Measurements from ENCODE around the gene C19orf53.
A peak's percentile ranks its signal among the peaks of the same experiment; 100 is the strongest.
"Not testable (repeated sequence)": the region's sequence is repeated elsewhere in the genome, so short reads cannot be mapped to it uniquely, and the experiment has no call there.

C19orf53 gene

GRCh38 chr19:13774217-13775191, at the start of gene C19orf53:
Gene C19orf53, plus strand, starts transcription at chr19:13774456. Its CDS starts 22 bp downstream, at chr19:13774478.
- DNase-seq: peak; percentile 90

GRCh38 chr19:13726323-13726722, 47.9 kb upstream of the C19orf53 start:
- DNase-seq: no peak

GRCh38 chr19:13727798-13728197, 46.5 kb upstream of the C19orf53 start:
- DNase-seq: no peak

GRCh38 chr19:13729859-13730258, 44.4 kb upstream of the C19orf53 start:
- DNase-seq: no peak

GRCh38 chr19:13731147-13731964, 42.9 kb upstream of the C19orf53 start:
- DNase-seq: peak; percentile 94

- no peak for DNase-seq
Measured at GRCh38 chr19:13732337-13732736, 41.9 kb upstream of the C19orf53 start.

- no peak for DNase-seq
Measured at GRCh38 chr19:13734751-13735150, 39.5 kb upstream of the C19orf53 start.

DNA sequence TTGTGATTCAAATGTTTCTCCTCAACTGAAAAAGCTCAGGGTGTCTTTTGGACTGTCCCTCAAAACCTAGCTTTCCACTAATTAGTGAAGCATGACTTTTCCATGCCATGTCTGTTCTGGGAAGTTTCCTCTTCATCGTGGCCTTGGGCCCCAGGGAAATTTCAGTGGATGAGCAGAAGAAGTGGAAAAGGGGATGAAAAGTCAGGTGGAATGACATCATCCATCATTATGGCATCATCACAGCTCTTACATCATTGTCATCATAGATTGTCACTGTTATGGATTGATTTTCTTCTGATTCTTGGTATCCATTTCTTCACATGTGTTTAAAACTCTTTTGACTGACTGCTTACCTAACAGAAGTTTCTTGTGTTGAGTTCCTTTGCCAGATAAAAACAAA, 36.2 kb upstream of the C19orf53 start:
- no peak for DNase-seq

- no peak for DNase-seq
Measured at GRCh38 chr19:13741893-13742292, 32.4 kb upstream of the C19orf53 start.

DNA sequence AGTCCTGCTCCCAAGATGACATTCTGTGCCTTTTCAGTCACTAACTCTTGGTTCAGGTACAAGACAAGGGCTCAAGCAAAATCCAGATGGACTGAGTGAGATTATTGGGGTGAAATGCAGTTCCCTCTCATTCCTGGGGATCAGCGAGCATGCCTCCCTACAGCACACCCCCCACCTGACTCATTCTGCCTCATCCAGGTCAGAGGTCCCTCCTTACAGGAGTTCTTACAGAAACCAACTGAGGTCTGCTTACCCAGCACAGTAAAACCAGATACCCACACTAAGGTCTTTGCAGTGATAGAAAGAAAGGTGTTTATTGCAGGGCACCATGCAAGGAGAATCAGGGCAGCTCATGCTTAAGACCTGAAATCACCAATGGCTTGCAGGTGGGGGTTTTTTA, 31.5 kb upstream of the C19orf53 start:
- no peak for DNase-seq

- DNase-seq: no peak
Measured at GRCh38 chr19:13744174-13744573, 30.1 kb upstream of the C19orf53 start.

DNA sequence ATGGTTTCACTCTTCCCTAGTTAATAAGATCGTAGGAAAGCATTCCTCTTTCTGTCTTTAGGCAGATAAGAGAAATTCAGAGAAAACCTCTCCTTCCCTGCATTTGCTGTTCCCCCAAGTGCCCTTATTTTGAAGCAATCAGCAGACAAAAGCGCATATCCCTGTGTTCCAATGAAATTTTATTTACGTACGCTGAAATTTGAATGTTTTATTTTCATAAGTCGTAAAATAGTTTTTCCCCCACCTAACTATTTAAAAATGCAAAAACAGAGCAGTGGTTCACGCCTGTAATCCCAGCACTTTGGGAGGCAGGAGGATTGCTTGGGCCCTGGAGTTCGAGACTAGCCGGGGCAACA, 27.2 kb upstream of the C19orf53 start:
- DNase-seq: no peak

DNA sequence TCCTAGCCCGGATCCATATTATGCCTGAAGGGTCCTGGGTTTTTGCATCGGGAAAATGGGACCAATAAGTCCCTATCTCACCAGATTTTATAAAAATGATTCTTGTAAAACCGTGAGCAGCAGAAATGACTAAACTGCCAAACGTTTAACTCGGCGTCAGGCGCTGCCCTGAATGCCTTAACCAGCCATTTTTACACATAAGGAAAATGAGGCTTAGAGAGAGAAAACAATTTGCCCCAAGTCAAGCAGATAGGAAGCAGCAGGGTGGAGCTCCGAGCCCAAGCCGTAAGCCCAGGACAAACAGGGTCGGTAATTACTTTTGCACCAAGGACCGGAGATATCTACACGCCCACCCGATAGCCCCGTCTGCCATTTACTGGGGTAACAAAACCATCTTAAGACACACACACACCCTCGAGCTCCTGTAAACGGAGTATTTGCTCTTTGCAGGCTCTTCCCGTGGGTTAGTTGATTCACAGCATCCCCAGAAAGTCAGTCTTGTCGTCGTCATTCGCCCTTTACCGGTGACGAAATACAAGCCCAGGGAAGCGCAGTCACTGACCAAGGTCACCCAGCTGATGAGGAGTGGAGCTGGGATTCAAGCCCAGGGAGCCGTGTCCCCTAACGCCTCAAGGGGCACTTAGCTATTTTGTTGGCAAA, 26.0 kb upstream of the C19orf53 start:
- DNase-seq: peak; percentile 14

DNA sequence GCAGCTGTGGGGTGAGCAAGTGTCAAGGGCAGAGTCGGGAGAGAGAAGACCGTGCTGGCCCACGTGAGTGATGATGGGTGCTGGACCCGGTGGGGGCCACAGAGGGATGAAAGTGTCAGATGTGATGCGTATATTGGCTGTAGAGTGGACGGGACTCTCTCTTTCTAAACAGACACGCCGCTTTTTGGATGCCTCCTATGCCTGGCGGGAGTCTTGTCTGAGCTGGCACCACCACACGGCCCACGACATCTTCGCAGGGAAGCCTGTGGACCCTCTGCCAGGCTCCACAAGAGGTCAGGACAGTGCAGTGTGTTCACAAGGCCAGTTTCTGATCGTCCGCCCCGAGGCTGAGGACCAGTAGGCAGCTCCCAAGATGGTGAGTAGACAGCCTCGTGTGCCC, 22.8 kb upstream of the C19orf53 start:
- DNase-seq: no peak

- DNase-seq: not testable (repeated sequence)
Measured at GRCh38 chr19:13753622-13754021, 20.6 kb upstream of the C19orf53 start.

DNA sequence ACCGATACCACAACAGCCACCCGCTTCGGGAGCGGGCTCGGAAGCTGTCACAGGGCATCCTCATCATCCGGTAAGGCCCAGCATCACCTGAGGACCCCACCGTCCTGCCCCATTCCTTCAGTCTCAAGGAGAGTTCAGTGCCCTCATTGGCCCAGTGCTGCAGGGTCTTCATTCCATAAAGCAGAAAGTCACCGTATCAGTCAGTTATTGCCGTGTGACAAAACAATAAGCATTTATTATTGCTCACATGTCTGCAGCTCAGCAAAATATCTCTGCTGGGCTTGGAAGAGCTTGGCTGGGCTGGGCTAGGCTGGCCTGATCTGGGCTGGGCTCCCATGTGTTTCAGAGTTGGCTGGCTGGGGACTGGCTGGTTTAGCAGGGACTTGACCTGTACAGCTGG, 18.0 kb upstream of the C19orf53 start:
- DNase-seq: no peak

DNA sequence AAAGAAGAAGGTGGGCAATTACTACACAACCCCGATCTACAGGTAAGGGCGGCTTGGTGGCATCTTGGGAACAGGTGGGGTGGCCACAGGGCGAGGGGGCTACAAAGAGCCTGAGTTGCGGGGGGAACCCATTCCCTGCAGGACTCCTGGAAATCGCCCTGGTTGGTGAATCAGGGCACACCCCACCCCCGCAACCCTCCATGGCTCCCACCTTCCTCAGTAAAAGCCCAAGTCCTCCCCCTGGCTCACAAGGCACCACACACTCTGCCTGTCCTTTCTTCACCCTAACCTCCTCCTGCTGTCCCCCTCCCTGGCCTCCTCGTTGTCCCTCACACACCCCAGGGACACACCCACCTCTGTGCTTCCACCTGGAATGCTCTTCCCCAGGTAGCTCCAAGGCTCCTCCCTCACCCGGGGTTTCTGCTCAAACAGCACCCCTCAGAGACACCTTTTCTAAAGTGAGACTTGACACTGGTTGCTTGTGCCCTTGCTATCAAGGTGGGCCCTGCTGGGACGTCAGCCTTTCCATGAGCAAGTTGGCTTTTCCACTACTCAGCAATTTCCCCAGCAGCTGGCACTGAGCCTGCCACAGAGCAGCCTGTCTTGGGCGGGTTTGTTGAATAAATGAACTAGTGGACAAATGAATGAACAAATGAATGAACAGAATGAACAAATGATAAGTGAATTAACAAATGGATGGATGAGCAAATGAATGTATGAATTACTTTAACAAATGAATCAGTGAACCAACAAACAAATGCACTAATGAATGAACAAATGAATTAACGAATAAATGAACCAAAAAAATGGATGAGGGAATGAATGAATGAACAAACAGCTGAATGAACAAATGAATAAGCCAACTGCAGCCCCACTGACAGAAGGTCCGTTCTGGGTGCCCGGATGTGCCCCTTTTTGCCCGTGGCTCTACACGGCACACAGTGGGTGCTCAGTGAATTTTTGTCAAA, 16.2 kb upstream of the C19orf53 start:
- DNase-seq: no peak

DNA sequence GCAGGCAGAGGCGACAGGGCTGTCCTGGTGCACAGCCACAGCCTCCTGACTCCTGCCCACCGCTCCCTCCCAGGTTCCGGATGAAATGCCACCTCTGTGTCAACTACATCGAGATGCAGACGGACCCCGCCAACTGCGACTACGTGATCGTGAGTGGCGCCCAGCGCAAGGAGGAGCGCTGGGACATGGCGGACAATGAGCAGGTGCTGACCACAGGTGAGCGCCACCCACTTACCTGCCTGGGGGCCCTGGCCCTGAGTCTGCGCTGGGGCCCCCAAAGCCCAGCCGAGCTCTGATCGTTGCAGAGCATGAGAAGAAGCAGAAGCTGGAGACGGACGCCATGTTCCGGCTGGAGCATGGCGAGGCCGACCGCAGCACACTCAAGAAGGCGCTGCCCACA, 15.5 kb upstream of the C19orf53 start:
- no peak for DNase-seq

- DNase-seq: no peak
Measured at GRCh38 chr19:13761423-13761822, 12.8 kb upstream of the C19orf53 start.

DNA sequence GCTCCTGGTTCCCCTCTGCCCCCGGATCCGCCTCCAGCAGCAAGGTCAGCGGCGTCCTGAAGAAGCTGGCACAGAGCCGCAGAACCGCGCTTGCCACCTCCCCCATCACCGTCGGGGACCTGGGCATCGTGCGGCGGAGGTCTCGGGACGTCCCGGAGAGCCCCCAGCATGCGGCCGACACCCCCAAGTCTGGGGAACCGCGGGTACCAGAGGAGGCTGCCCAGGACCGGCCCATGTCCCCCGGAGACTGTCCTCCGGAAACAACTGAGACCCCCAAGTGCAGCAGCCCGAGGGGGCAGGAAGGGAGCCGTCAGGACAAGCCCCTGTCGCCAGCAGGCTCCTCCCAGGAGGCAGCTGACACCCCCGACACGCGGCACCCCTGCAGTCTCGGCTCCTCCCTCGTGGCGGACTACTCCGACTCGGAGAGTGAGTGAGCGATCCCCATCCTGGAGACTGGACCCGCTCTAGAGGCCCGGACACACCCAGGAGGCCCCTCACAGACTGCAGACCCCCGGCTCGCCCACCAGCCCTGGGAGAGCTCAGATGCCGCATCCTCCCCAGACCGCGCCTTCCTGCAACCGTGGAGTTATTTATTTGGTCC, 11.5 kb upstream of the C19orf53 start:
- DNase-seq: no peak

GRCh38 chr19:13763265-13763664, 11.0 kb upstream of the C19orf53 start:
- no peak for DNase-seq
